Activated B cell treated with CpG ODN at 0.5 μM for 24 hours (primary cell): ENCODE measurements around the gene PLEKHA5. TPM values are rescaled to one million over a fixed set of nuclear protein-coding genes. Genes with fewer than 3 reads are reported as not detected.

ENCODE experiments used
- ATAC-seq: fragments of 200-7000 bp; cut with Tn5 transposase; one replicate; pipeline ENCODE4 v1.10.0; 2021; ENCODE audit warnings: low read depth, mild to moderate bottlenecking, moderate library complexity
- CTCF ChIA-PET: fragments of 350-600 bp; sonication (Branson Sonifier 250); formaldehyde crosslinking; loops from one replicate; lab custom pipeline; 2021; ENCODE audit warnings: antibody characterized with exemption; lab: Charles Lee
- POLR2A ChIA-PET: fragments of 350-600 bp; sonication (Branson Sonifier 250); formaldehyde crosslinking; loops from one replicate; lab custom pipeline; 2021; ENCODE audit warnings: antibody characterized with exemption; lab: Charles Lee
- DNase-seq: peaks from one replicate; pipeline ENCODE4 v3.0.0; 2022
- H3K27ac Mint-ChIP-seq: one replicate; pipeline ENCODE4 v1.8.0; 2020; ENCODE audit warnings: mixed read lengths
- H3K27me3 Mint-ChIP-seq: one replicate; pipeline ENCODE4 v1.8.0; 2021; ENCODE audit warnings: mixed read lengths
- H3K36me3 Mint-ChIP-seq: one replicate; pipeline ENCODE4 v1.8.0; 2021; ENCODE audit warnings: low read depth, mixed read lengths
- H3K4me1 Mint-ChIP-seq: one replicate; pipeline ENCODE4 v1.8.0; 2021; ENCODE audit warnings: mixed read lengths
- H3K4me3 Mint-ChIP-seq: one replicate; pipeline ENCODE4 v1.8.0; 2020; ENCODE audit warnings: mild to moderate bottlenecking, mixed read lengths
- H3K9me3 Mint-ChIP-seq: one replicate; pipeline ENCODE4 v1.8.0; 2020; ENCODE audit warnings: mixed read lengths
- intact Hi-C: fragments of 100-400 bp; cut with micrococcal nuclease; formaldehyde crosslinking; loops from one replicate; pipeline ENCODE4 v1.15.1; 2024
- total RNA-seq: library from RNA; stranded (reverse); gene quantifications from 2 replicates; pipeline ENCODE4 v1.2.3, GENCODE V29; 2022
- TF ChIP-seq, protein P1 (sequence below): fragments of 200-600 bp; IDR thresholded peaks from one replicate; pipeline ENCODE4 v1.8.0; 2022; ENCODE audit warnings: antibody characterized with exemption, mild to moderate bottlenecking

PLEKHA5 gene
- total RNA-seq, 1 donor from 2014 or later: 0.11 TPM

- Mint-ChIP-seq H3K4me3 (no peak overlapping the region), H3K36me3 (no peaks in the 10 kb centered on the region), H3K9me3 (peaks cover 2% of the 10 kb centered on the region), H3K4me1 (no peaks in the 10 kb centered on the region), H3K27me3 (no peaks in the 10 kb centered on the region), H3K27ac (no peak overlapping the region)
- POLR2A ChIA-PET: no interaction called here
- TF ChIP-seq, protein P1, sequence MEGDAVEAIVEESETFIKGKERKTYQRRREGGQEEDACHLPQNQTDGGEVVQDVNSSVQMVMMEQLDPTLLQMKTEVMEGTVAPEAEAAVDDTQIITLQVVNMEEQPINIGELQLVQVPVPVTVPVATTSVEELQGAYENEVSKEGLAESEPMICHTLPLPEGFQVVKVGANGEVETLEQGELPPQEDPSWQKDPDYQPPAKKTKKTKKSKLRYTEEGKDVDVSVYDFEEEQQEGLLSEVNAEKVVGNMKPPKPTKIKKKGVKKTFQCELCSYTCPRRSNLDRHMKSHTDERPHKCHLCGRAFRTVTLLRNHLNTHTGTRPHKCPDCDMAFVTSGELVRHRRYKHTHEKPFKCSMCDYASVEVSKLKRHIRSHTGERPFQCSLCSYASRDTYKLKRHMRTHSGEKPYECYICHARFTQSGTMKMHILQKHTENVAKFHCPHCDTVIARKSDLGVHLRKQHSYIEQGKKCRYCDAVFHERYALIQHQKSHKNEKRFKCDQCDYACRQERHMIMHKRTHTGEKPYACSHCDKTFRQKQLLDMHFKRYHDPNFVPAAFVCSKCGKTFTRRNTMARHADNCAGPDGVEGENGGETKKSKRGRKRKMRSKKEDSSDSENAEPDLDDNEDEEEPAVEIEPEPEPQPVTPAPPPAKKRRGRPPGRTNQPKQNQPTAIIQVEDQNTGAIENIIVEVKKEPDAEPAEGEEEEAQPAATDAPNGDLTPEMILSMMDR: no peak
- CTCF ChIA-PET: no interaction called here
- no peak for DNase-seq
- no peak for ATAC-seq
- intact Hi-C loops: no loop called here
These were observed 33.6 kb upstream of the PLEKHA5 start for GRCh38 chr12:19095756-19096480.

GRCh38 chr12:19105463-19105862, 24.1 kb upstream of the PLEKHA5 start:
- POLR2A ChIA-PET: no interaction called here
- no peaks in the 10 kb centered on the region for H3K36me3 Mint-ChIP-seq
- H3K27ac Mint-ChIP-seq: no peak overlapping the region
- no peaks in the 10 kb centered on the region for H3K9me3 Mint-ChIP-seq
- CTCF ChIA-PET: no interaction called here
- ATAC-seq (no peak), DNase-seq (no peak)
- no peaks in the 10 kb centered on the region for H3K4me1 Mint-ChIP-seq
- TF ChIP-seq, protein P1: no peak
- H3K4me3 Mint-ChIP-seq: no peak overlapping the region
- H3K27me3 Mint-ChIP-seq: no peaks in the 10 kb centered on the region
- intact Hi-C loops: no loop called here

DNA sequence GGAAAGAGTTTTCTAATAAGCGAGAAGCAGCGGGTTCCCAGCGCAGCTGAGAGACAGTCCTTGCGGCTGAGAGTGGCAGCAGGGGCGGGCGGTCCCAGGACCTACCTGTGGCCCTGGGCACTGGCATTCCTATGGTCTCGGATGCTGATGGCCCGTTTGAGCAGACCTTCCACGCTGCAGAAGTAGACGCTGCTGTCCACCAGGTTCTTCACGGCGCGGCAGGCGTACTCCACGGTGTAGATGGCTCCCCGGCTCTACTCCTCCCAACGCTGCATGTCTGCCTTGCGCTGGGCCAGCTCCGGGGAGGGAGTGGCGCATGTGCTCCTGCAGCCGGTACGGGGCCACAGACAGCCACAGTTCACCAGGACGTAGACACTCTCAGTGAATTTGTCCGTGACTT, 21.8 kb upstream of the PLEKHA5 start:
- no peak for DNase-seq
- H3K36me3 Mint-ChIP-seq: no peaks in the 10 kb centered on the region
- H3K4me3 Mint-ChIP-seq: no peak overlapping the region
- ChIA-PET CTCF (no interaction called here), POLR2A (no interaction called here)
- intact Hi-C loops: no loop called here
- no peak overlapping the region for H3K27ac Mint-ChIP-seq
- no peak for ATAC-seq
- H3K9me3 Mint-ChIP-seq: no peaks in the 10 kb centered on the region
- TF ChIP-seq, protein P1: no peak
- H3K27me3 Mint-ChIP-seq: no peaks in the 10 kb centered on the region
- H3K4me1 Mint-ChIP-seq: no peaks in the 10 kb centered on the region

DNA sequence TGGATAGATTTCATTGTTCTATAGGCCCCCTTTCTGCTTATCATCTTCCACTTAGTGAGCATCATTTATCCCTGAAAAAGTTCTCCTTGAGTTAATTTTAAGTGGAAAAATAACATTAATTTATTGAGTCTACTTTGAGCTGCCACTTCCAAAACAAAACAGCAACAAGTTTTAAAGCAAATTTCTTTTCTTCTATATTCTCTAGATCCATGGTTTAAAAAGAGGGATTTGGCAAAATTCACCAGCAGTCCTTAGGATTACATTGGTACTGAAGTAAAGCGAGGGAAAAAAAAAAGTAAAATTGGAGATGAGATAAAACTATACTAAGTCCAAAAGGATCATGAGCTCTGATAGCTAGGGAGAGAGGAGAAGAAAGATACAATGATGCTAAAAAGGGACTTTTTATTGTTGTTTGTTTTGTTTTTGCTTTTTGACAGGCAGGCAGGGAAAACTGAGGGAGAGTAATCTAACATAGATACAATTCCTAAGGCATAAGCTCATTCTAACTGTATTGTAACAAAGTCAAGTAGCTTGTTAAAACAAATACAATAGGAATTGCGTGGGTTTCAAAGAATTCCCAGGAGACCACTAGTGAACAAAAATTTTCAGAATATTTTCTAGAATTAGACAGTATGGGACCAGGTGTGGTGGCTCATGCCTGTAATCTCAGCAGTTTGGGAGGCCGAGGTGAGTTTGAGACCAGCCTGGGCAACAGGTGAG, 19.2 kb upstream of the PLEKHA5 start:
- Mint-ChIP-seq H3K4me3 (no peak overlapping the region), H3K9me3 (no peaks in the 10 kb centered on the region), H3K27ac (no peak overlapping the region), H3K4me1 (no peaks in the 10 kb centered on the region), H3K36me3 (no peaks in the 10 kb centered on the region), H3K27me3 (no peaks in the 10 kb centered on the region)
- TF ChIP-seq, protein P1: no peak
- CTCF ChIA-PET: no interaction called here
- no peak for DNase-seq
- intact Hi-C loops: no loop called here
- no peak for ATAC-seq
- POLR2A ChIA-PET: no interaction called here

DNA sequence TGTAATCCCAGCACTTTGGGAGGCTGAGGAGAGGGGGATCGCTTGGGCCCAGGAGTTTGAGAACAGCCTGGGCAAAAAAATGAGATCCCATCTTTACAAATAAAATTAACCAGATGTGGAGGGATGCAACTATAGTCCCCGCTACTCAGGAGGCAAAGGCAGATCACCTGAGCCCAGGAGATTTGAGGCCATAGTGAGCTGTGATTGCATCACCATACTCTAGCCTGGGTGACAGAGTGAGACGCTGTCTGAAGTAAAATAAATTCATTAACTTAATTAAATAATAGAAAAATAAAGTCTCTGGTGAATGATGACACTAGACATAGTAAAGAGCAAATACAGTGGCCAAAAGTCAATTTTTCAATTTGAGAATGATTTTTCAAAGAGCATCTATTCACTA, 16.1 kb upstream of the PLEKHA5 start:
- POLR2A ChIA-PET: no interaction called here
- Mint-ChIP-seq H3K27me3 (no peaks in the 10 kb centered on the region), H3K4me3 (no peak overlapping the region), H3K36me3 (no peaks in the 10 kb centered on the region), H3K4me1 (no peaks in the 10 kb centered on the region), H3K9me3 (no peaks in the 10 kb centered on the region), H3K27ac (no peak overlapping the region)
- CTCF ChIA-PET: no interaction called here
- TF ChIP-seq, protein P1: no peak
- ATAC-seq: no peak
- intact Hi-C loops: no loop called here
- no peak for DNase-seq
